Heart right ventricle (tissue), 16 donors: ENCODE results near the gene CSTPP1. TPM values are rescaled to one million over a fixed set of nuclear protein-coding genes. Genes with fewer than 3 reads are reported as not detected.
"Not testable (repeated sequence)": the region's sequence is repeated elsewhere in the genome, so short reads cannot be mapped to it uniquely, and the experiment has no call there.

Experiments
- ATAC-seq, 8 donors: fragments of 200-7000 bp; cut with Tn5 transposase; one replicate each; pipeline ENCODE4 v1.9.1; 2020; ENCODE audit warnings: mild to moderate bottlenecking in 8 of 8, moderate library complexity in 8 of 8, moderate number of reproducible peaks in 1 of 8
- DNase-seq, 2 donors: peaks; one replicate each; pipeline ENCODE4 v3.0.0-alpha.2; 2020
- H3K27ac ChIP-seq, 10 donors: fragments of 200-600 bp; sonication (generic) in 2 of 10; one replicate each; pipeline versions ENCODE4 v1.5.0 to v1.8.0; 2020 to 2022; ENCODE audit warnings: mild to moderate bottlenecking in 3 of 10
- H3K27me3 ChIP-seq, 7 donors: fragments of 200-600 bp; one replicate each; pipeline ENCODE4 v1.8.0; 2021 to 2022; ENCODE audit warnings: mild to moderate bottlenecking in 2 of 7
- H3K36me3 ChIP-seq, 9 donors: fragments of 200-600 bp; sonication (generic) in 1 of 9; one replicate each; pipeline versions ENCODE4 v1.5.0 to v1.8.0; 2020 to 2022; ENCODE audit warnings: mild to moderate bottlenecking in 2 of 9
- H3K4me1 ChIP-seq, 9 donors: fragments of 200-600 bp; sonication (generic) in 1 of 9; one replicate each; pipeline versions ENCODE4 v1.5.0 to v1.8.0; 2020 to 2022; ENCODE audit warnings: mild to moderate bottlenecking in 4 of 9
- H3K4me3 ChIP-seq, 10 donors: fragments of 200-600 bp; sonication (generic) in 2 of 10; one replicate each; pipeline versions ENCODE4 v1.5.0 to v1.8.0; 2020 to 2022; ENCODE audit warnings: mild to moderate bottlenecking in 7 of 10, moderate library complexity in 2 of 10
- H3K9me3 ChIP-seq, 11 donors: fragments of 200-600 bp in 10 of 11; sonication (generic) in 2 of 11; one replicate each; pipeline versions ENCODE4 v1.5.0 to v1.8.0; 2013 to 2022; ENCODE audit warnings: mild to moderate bottlenecking in 2 of 11, control low read depth in 1 of 11, moderate library complexity in 1 of 11
- WGBS, 2 donors: extraction: QIAGEN DNeasy Blood & Tissue Kit; methylation state at CpG; one replicate each; pipeline ENCODE4 v1.1.7; 2013; ENCODE audit warnings: inconsistent platforms in 1 of 2; 5-methylcytosine and 5-hydroxymethylcytosine counted together
- intact Hi-C, 10 donors: fragments of 100-400 bp; cut with DNase I; formaldehyde crosslinking; loops; one replicate each; pipeline versions ENCODE4 v1.11.1 to v1.14.2; 2022
- polyA plus RNA-seq, 2 donors: library from polyadenylated mRNA; stranded (reverse); fragments of 200-250 nt; gene quantifications; one replicate each; pipeline ENCODE4 v1.2.3, GENCODE V29; 2013
- total RNA-seq, 10 donors: library from RNA; stranded (reverse); fragmentation: NEBNext Ultra II Directional in 3 of 10; extraction: Animal tissue kit (Norgen Biotek cat#: 25700) in 3 of 10; gene quantifications; one replicate each; pipeline versions ENCODE4 v1.2.1 to v1.2.4, GENCODE V29; 2021 to 2023
- TF ChIP-seq, protein P1 (sequence below), 9 donors: fragments of 200-600 bp; sonication (generic) in 2 of 9; IDR thresholded peaks; one replicate each; pipeline versions ENCODE4 v1.5.0 to v1.8.0; 2021 to 2022; ENCODE audit warnings: antibody characterized with exemption in 9 of 9, mild to moderate bottlenecking in 5 of 9, moderate library complexity in 1 of 9
- donor health status: Arrhythmogenic right ventricular cardiomyopathy.
- donor health status: ischemic (EF 13 %, LVEDD 7.1; RV severe dilation, severe dysfunction).
- donor health status: healthy with polysubstance abuse.
- donor health status: DM: no; HTN: yes; CAD: no.
- donor health status: DM: no; HTN: no; CAD: no.
- donor health status: ischemic (EF 25% LVEDD 6.9; RV normal size, moderate dysfunction).
- donor health status: ischemic (EF 25% LVEDD 5.7; RV mildly dilated, moderate dysfunction).
- donor health status: healthy.
- donor health status: DM: yes; HTN: yes; CAD: no.
- donor health status: Ischemic cardiomyopathy.
- donor health status: ischemic (EF 35%, LVEDD 5.7; RV mildly dilated, moderate dysfunction).
- donor health status: nonischemic (EF 11% LVEDD 7.7; RV severe dilation, severe dysfunction).
- donor health status: DM: yes; HTN: yes; CAD: no.
- donor health status: PGD.
- donor health status: ischemic (EF 29% LVEDD 5.4; RV normal size, mild dysfunction).
- donor health status: nonischemic (EF 23%, LVEDD 6.1; RV moderate dilation, normal function).

The CSTPP1 gene
- total and polyA plus RNA-seq, 12 donors, result 10.2 to 26.7 (median 16.7) TPM

DNA sequence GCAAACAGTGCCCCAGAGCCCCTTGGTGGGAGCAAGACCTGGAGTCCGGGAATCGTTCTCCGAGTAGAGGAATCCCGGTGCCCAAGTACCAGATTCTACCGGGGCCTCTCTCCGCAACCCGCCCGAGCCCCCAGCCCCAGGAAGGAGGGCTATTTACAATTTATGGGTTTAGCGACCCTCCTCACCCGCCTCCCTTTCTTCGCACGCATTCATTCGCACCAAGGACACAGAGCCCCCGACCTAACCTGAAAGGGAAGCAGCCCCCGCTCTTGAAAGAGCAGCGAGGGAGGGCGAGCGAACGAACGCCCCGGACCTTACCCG is 18.8 kb upstream of the CSTPP1 start:
- intact Hi-C loops, result no loop called here

DNA sequence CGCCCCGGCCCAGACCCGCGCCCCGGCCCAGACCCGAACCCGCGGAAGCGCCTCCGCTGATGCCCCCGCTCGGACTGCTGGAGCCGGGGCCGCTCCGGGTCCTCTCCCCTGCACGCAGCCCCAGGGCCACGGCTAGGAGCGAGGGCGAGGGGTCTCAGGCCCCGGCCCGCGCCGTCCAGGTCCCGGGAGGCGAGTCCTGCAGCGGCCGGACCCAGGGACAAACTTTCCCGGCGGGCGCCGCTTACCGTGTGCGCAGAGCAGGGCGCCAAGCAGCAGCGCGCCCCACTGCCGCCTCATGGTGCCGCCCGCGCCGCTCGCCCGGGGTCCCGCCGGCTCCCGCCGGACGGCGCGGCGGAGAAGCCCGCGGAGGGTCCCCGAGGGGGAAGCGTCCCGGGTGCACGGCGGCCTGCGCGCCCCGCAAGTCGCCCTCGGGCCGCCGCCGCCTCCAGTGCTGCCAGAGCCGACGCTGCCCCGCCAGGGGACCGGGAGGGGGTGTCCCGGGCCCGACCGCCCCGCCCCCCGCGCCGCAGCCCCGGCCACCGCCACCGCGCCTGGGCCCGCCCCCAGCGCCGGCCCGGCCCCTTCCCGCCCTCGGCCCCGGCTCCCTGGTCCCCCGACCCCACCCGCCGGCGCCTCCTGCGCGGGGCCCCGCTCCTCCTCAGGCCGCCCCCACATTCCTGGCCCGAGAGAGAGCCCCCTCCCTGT is 18.3 kb upstream of the CSTPP1 start, which contains the start of gene LRP4:
TSS of gene LRP4 (minus strand) at position 468 of the 705 bp plus-strand sequence. CDS start at position 297, 171 bp downstream.
- Histone ChIP-seq H3K36me3 (no peaks in the 10 kb centered on the region), H3K4me3 (peak within 1 kb of the TSS; percentile 42 to 81 (median 70)), H3K27me3 (peaks cover 0 to 62% (median 7%) of the 10 kb centered on the region in 7 donors), H3K4me1 (peaks cover 4 to 74% (median 45%) of the 10 kb centered on the region in 9 donors), H3K9me3 (no peaks in the 10 kb centered on the region), H3K27ac (peak within 1 kb of the TSS; percentile 54 to 91 (median 80))
- peak in 7 of 8 donors; percentile 24 to 70 (median 38) for ATAC-seq
- TF ChIP-seq, protein P1, sequence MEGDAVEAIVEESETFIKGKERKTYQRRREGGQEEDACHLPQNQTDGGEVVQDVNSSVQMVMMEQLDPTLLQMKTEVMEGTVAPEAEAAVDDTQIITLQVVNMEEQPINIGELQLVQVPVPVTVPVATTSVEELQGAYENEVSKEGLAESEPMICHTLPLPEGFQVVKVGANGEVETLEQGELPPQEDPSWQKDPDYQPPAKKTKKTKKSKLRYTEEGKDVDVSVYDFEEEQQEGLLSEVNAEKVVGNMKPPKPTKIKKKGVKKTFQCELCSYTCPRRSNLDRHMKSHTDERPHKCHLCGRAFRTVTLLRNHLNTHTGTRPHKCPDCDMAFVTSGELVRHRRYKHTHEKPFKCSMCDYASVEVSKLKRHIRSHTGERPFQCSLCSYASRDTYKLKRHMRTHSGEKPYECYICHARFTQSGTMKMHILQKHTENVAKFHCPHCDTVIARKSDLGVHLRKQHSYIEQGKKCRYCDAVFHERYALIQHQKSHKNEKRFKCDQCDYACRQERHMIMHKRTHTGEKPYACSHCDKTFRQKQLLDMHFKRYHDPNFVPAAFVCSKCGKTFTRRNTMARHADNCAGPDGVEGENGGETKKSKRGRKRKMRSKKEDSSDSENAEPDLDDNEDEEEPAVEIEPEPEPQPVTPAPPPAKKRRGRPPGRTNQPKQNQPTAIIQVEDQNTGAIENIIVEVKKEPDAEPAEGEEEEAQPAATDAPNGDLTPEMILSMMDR (IDR thresholded peaks at IDR 0.05), result peak in 1 of 9 donors; percentile 5
- WGBS, 2 donors, result 0 to 1% methylated on average over 62 to 94 of the region's 97 CpGs
- intact Hi-C loops, result no loop called here
- DNase-seq, result peak; percentile 42 to 66

More for the DNA sequence above, 18.8 kb upstream of the CSTPP1 start:
- TF ChIP-seq, protein P1 (IDR thresholded peaks at IDR 0.05), result no peak
- H3K9me3 ChIP-seq, result no peaks in the 10 kb centered on the region
- ATAC-seq, result no peak
- 0 to 1% methylated on average over 22 of the region's 22 CpGs for WGBS, 2 donors
- DNase-seq, result no peak
- H3K36me3 ChIP-seq, result no peaks in the 10 kb centered on the region
- peak overlapping the region; percentile 42 to 81 (median 70) for H3K4me3 ChIP-seq
- peaks cover 0 to 67% (median 7%) of the 10 kb centered on the region in 7 donors for H3K27me3 ChIP-seq
- peak overlapping the region; percentile 43 to 91 (median 80) for H3K27ac ChIP-seq
- H3K4me1 ChIP-seq, result peaks cover 7 to 79% (median 45%) of the 10 kb centered on the region in 9 donors

DNA sequence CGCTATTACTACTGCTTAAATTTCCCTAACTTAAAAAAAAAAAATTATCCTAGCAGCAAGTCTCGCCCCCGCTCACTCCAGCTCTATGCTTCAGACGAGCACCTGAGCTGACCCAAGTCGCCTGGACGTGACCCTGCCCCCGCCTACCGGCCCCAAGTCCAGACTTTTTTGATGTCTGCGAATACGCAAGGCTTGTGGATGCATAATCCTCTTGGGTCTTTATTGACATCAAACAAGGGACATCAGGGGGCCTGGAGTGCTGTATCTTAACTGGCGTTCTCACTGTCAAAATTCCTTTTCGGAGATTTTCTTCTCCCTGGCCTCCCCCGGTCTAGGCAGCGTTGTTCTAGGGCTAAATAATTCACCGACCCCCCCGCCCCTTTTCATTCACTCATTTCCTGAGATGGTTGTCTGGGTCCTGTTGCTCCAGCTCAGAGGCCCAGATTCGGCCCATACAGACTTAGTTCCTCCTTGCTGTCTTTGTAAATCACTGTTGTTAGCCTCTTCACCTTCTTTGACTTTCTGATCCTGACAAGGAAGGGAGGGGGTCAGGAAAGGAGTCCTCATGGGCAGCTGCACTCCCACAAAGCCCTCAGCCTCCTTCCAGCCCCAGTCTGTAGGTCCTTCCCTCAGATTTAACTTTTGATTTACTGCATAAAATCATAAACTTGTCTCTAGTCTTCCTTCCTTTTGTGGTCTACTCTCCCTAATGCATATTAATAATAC is 17.6 kb upstream of the CSTPP1 start:
- DNase-seq (no peak), ATAC-seq (no peak)

DNA sequence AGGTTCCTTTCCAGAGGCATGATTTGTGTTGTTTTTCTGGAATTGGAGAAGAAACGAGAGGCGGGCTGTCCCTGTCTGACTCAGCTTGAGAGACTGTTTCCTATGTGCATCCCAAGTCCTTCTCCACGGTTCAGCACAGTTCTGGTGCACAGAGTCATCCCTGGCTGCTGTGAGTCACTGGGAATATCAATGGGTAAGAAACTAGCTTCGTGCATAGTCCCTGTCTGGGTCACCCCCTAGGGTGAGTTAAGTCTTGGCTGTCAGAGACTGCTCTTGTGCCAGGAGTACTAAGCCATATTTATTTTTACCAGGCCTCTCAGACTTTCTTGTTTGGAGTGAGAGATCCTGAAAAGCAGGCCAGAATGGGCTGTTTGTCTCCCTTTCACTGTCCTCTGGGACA is 15.8 kb upstream of the CSTPP1 start:
- DNase-seq, result no peak
- peaks cover 0 to 38% (median 0%) of the 10 kb centered on the region in 7 donors for H3K27me3 ChIP-seq
- intact Hi-C loops, result no loop called here
- peaks cover 2 to 50% (median 34%) of the 10 kb centered on the region in 9 donors for H3K4me1 ChIP-seq
- peak; percentile 35 to 82 (median 48) for ATAC-seq
- H3K4me3 ChIP-seq, result no peak overlapping the region
- H3K9me3 ChIP-seq, result no peaks in the 10 kb centered on the region
- no peaks in the 10 kb centered on the region for H3K36me3 ChIP-seq
- H3K27ac ChIP-seq, result peak overlapping the region; percentile 0 to 76 (median 53)
- WGBS, 2 donors, result 33 to 42% methylated on average over 4 of the region's 4 CpGs
- TF ChIP-seq, protein P1 (IDR thresholded peaks at IDR 0.05), result no peak

More for the DNA sequence above, 17.6 kb upstream of the CSTPP1 start:
- Histone ChIP-seq H3K27me3 (peaks cover 0 to 56% (median 7%) of the 10 kb centered on the region in 7 donors), H3K27ac (peak overlapping the region in 6 of 10 donors; percentile 43 to 73 (median 58)), H3K9me3 (no peaks in the 10 kb centered on the region), H3K4me3 (peak overlapping the region in 9 of 10 donors; percentile 12 to 81 (median 71)), H3K4me1 (peaks cover 2 to 67% (median 43%) of the 10 kb centered on the region in 9 donors), H3K36me3 (no peaks in the 10 kb centered on the region)
- intact Hi-C loops, result no loop called here
- WGBS, 2 donors, result 18 to 23% methylated on average over 17 of the region's 17 CpGs
- TF ChIP-seq, protein P1 (IDR thresholded peaks at IDR 0.05), result no peak

DNA sequence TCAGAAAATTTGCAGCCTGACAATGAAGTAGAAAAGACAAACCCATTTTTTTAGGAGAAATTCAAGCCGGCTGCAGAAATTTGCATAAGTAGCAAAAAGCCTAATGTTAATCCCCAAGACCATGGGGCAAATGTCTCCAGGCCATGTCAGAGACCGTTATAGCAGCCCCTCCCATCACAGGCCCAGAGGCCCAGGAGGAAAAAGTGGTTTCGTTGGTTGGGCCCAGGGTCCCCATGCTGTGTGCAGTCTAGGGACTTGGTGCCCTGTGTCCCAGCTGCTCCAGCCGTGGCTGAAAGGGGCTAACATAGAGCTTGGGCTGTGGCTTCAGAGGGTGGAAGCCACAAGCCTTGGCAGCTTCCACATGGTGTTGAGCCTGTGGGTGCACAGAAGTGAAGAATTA is 8.6 kb upstream of the CSTPP1 start:
- 82 to 83% methylated on average over 4 of the region's 4 CpGs for WGBS, 2 donors

DNA sequence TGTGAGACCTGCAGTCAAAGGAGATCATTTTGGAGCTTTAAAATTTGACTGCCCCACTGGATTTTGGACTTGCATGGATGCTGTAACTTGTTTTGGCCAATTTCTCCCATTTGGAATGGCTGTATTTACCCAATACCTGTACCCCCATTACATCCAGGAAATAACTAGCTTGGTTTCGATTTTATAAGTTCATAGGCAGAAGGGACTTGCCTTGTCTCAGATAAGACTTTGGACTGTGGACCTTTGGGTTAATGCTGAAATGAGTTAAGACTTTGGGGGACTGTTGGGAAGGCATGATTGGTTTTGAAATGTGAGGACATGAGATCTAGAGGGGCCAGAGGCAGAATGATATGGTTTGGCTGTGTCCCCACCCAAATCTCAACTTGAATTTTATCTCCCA is 7.9 kb upstream of the CSTPP1 start:
- ATAC-seq, result not testable (repeated sequence)

More for the DNA sequence above, 8.6 kb upstream of the CSTPP1 start:
- H3K9me3 ChIP-seq, DNase-seq, intact Hi-C loops, H3K27ac ChIP-seq, H3K36me3 ChIP-seq, H3K4me1 ChIP-seq, H3K27me3 ChIP-seq, ATAC-seq, H3K4me3 ChIP-seq: not testable (repeated sequence)

More for the DNA sequence above, 7.9 kb upstream of the CSTPP1 start:
- H3K4me3 ChIP-seq, H3K9me3 ChIP-seq, H3K4me1 ChIP-seq, H3K27ac ChIP-seq, H3K27me3 ChIP-seq, DNase-seq, H3K36me3 ChIP-seq, intact Hi-C loops: not testable (repeated sequence)
- WGBS, 2 donors, result 54 to 76% methylated on average over 1 of the region's 1 CpG
